Measurements from ENCODE around the gene YJEFN3.

DNA sequence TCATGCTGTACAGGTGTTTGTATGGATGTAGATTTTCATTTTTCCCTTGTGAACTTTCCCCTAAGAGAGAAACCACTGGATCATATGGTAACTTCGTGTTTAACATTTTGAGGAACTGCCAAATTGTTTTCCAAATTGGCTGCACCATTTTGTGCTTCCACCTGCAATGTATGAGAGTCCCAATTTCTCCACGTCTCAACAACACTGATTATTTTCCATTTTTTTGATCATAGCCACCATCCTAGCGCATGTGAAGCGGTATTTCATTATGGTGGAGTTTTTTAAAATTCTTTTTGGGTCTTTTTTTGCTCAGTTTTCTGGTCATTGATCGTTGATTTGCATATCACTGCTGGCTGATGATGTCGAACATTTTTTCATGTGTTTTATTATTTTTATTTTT is 7.7 kb upstream of the YJEFN3 start:
- TF ChIP-seq CREB1 (IDR thresholded peaks at IDR 0.05), result no peak
- TF ChIP-seq, protein P1, sequence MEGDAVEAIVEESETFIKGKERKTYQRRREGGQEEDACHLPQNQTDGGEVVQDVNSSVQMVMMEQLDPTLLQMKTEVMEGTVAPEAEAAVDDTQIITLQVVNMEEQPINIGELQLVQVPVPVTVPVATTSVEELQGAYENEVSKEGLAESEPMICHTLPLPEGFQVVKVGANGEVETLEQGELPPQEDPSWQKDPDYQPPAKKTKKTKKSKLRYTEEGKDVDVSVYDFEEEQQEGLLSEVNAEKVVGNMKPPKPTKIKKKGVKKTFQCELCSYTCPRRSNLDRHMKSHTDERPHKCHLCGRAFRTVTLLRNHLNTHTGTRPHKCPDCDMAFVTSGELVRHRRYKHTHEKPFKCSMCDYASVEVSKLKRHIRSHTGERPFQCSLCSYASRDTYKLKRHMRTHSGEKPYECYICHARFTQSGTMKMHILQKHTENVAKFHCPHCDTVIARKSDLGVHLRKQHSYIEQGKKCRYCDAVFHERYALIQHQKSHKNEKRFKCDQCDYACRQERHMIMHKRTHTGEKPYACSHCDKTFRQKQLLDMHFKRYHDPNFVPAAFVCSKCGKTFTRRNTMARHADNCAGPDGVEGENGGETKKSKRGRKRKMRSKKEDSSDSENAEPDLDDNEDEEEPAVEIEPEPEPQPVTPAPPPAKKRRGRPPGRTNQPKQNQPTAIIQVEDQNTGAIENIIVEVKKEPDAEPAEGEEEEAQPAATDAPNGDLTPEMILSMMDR (IDR thresholded peaks at IDR 0.05; ENCODE audit: control extremely low read depth in 1 of 3, insufficient read depth in 1 of 3, low read depth in 1 of 3, low read length in 3 of 3), result no peak
- no peak for TF ChIP-seq SIN3A (conservative IDR thresholded peaks at IDR 0.05 in 1 of 2, IDR thresholded peaks at IDR 0.05 in 1 of 2; ENCODE audit: low read depth in 1 of 2, low read length in 2 of 2)

Measured in H1 (cell line).